Measurements from ENCODE around the gene PCDHGA2. TPM values are rescaled to one million over a fixed set of nuclear protein-coding genes. Genes with fewer than 3 reads are reported as not detected.
A peak's percentile ranks its signal among the peaks of the same experiment; 100 is the strongest.
"Not testable (repeated sequence)": the region's sequence is repeated elsewhere in the genome, so short reads cannot be mapped to it uniquely, and the experiment has no call there.

The PCDHGA2 gene
- total RNA-seq, 1 donor from 2014 or later, result 0.79 TPM

DNA sequence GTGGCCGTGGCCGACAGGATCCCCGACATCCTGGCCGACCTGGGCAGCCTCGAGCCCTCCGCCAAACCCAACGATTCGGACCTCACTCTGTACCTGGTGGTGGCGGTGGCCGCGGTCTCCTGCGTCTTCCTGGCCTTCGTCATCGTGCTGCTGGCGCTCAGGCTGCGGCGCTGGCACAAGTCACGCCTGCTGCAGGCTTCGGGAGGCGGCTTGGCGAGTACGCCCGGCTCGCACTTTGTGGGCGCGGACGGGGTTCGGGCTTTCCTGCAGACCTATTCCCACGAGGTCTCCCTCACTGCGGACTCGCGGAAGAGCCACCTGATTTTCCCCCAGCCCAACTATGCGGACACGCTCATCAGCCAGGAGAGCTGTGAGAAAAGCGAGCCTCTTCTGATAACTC, 7.5 kb downstream of the PCDHGA2 start:
- not testable (repeated sequence) for DNase-seq (ENCODE audit: low read depth in 2 of 2)

DNA sequence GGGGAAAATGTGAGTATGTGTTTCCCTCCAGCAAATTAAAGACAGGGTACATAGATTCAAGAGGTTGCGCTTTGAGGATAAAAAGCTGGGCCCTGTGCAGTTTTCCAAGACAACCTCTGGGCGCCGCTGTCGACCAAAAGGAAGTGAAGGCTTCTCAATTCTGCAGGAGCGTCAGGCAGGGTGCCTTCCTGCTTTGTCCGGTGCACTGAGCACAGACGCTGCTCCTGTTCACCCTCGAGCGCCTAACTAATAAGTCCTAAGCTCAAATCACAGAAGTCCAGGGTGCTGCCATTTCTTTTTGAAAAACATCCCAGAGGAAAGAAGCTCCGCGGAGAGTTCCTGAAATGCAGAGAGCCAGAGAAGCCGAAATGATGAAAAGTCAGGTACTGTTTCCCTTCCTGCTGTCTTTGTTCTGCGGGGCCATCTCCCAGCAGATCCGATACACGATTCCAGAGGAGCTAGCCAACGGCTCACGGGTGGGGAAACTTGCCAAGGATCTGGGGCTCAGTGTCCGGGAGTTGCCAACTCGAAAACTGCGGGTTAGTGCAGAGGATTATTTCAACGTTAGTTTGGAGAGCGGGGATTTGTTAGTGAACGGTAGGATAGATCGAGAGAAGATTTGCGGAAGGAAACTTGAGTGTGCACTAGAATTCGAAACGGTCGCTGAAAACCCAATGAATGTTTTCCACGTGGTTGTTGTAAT, 11.5 kb downstream of the PCDHGA2 start, which contains the start of gene PCDHGB1:
Gene PCDHGB1 (plus strand): TSS at position 183 of the 703 bp plus-strand sequence. CDS start 162 bp downstream, at position 345.
- DNase-seq (ENCODE audit: low read depth in 2 of 2), result peak; percentile 22 to 59

- DNase-seq (ENCODE audit: low read depth in 2 of 2), result no peak
These were observed 13.0 kb downstream of the PCDHGA2 start for GRCh38 chr5:141351591-141351990.

GRCh38 chr5:141354900-141355469, 16.4 kb downstream of the PCDHGA2 start, which contains the start of gene PCDHGA4:
Gene PCDHGA4 (plus strand): TSS chr5:141355021. CDS start chr5:141355108, 87 bp downstream.
- peak; percentile 26 to 32 for DNase-seq (ENCODE audit: low read depth in 2 of 2)

- no peak for DNase-seq (ENCODE audit: low read depth in 2 of 2)
These were observed 17.1 kb downstream of the PCDHGA2 start for GRCh38 chr5:141355641-141356040.

DNA sequence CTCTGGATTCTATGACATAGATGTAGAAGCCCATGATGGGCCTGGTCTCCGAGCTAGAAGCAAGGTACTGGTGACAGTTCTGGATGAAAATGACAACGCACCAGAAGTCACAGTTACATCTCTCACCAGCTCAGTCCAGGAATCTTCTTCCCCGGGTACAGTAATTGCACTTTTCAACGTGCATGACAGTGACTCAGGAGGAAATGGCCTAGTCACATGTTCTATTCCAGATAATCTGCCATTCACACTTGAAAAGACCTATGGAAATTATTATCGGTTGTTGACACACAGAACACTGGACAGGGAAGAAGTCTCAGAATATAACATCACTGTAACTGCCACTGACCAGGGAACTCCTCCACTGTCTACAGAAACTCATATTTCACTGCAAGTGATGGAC, 17.6 kb downstream of the PCDHGA2 start:
- DNase-seq (ENCODE audit: low read depth in 2 of 2), result no peak

GRCh38 chr5:141356950-141357349, 18.4 kb downstream of the PCDHGA2 start:
- DNase-seq (ENCODE audit: low read depth in 2 of 2), result no peak

DNA sequence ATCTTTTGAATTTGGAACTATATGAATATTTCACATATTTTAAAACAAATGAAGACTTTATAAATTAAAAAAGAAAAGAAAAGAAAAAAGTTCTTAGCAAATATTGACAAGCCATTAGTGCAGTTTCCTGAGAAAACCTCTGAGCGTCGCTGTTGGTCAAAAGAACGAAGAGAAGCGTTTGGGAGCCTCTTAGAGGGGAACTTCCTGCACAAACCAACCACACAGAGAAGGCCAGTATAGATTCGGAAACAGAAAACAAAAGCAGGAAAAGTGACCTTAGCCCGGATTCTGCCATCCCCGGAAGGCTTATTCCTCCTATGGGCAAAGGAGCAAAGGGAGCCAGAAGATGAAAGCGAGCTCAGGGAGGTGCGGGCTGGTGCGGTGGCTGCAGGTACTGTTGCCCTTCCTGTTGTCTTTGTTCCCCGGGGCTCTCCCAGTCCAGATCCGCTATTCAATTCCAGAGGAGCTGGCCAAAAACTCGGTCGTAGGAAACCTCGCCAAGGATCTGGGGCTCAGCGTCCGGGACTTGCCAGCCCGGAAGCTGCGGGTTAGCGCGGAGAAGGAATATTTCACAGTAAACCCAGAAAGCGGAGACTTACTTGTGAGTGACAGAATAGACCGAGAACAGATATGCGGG, 21.3 kb downstream of the PCDHGA2 start, which contains the start of gene PCDHGB2:
Gene PCDHGB2 (plus strand): TSS at position 205 of the 637 bp plus-strand sequence. CDS start 142 bp downstream, at position 347.
- DNase-seq (ENCODE audit: low read depth in 2 of 2), result peak; percentile 41 to 63

- DNase-seq (ENCODE audit: low read depth in 2 of 2), result no peak
These were observed 22.1 kb downstream of the PCDHGA2 start for GRCh38 chr5:141360685-141361084.

GRCh38 chr5:141362719-141363118, 24.2 kb downstream of the PCDHGA2 start:
- no peak for DNase-seq (ENCODE audit: low read depth in 2 of 2)

GRCh38 chr5:141363952-141364660, 25.5 kb downstream of the PCDHGA2 start, which contains the start of gene PCDHGA5:
Gene PCDHGA5 (plus strand): TSS chr5:141364162. CDS start chr5:141364331, 169 bp downstream.
- no peak for DNase-seq (ENCODE audit: low read depth in 2 of 2)

- no peak for DNase-seq (ENCODE audit: low read depth in 2 of 2)
These were observed 27.7 kb downstream of the PCDHGA2 start for GRCh38 chr5:141366016-141366896.

DNA sequence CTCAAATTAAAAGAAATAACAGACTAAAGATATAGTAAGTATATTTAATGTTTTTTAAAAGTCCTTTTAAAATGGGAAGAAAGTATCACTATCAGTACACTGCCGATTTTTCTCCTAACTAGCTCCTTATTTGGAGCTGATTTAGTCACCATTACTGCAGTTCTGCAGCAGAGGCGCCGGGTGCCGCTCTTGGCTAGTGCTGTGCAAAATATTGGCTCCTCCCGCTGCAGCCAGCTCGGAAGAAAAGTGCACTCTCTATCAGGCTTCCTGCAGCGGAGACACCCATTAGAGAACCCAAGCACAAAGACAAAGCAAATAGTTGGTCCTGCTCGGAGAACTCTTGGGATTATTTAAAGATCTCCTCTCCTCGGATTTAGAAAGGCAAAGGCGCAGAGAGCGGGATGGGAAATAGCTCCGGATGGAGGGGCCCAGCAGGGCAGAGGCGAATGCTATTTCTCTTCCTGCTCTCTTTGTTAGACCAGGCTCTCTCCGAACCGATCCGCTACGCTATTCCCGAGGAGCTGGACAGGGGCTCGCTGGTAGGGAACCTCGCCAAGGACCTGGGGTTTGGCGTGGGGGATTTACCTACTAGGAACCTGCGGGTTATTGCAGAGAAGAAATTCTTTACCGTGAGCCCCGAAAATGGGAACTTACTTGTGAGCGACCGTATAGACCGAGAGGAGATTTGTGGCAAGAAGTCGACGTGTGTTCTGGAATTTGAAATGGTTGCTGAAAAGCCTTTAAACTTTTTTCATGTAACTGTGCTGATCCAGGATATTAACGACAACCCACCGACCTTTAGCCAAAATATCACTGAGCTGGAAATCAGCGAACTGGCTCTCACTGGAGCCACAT, 31.7 kb downstream of the PCDHGA2 start, which contains the start of gene PCDHGB3:
Gene PCDHGB3 (plus strand): TSS at position 249 of the 855 bp plus-strand sequence. CDS start 153 bp downstream, at position 402.
- DNase-seq (ENCODE audit: low read depth in 2 of 2), result peak; percentile 59 to 84

GRCh38 chr5:141371572-141372475, 33.3 kb downstream of the PCDHGA2 start:
- DNase-seq (ENCODE audit: low read depth in 2 of 2), result no peak

DNA sequence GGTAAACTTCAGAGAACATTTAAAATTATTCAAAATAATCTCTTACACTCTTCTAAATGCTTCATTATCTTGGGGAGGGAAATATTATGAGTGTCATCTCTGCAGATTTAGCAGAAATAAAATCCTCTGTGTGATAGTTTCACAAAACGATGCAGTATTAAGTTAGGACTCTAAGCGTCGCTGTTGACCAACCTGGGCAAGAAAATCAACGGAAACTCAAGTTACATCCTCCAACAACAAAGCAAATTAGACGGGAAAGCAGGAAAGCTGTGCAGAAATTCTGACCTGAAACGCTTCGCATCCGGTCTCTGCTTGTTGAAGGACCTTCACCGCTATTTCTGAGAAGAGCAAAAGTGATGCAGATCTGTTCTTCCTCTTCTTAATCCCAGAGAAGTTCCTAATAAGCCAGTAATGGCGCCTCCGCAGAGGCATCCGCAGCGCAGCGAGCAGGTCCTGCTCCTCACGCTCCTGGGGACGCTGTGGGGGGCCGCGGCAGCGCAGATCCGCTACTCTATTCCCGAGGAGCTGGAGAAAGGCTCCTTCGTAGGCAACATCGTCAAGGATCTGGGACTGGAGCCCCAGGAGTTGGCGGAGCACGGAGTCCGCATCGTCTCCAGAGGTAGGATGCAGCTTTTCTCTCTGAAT, 35.2 kb downstream of the PCDHGA2 start, which contains the start of gene PCDHGA6:
Gene PCDHGA6 (plus strand): TSS at position 219 of the 645 bp plus-strand sequence. CDS start 193 bp downstream, at position 412.
- peak; percentile 44 to 49 for DNase-seq (ENCODE audit: low read depth in 2 of 2)

DNA sequence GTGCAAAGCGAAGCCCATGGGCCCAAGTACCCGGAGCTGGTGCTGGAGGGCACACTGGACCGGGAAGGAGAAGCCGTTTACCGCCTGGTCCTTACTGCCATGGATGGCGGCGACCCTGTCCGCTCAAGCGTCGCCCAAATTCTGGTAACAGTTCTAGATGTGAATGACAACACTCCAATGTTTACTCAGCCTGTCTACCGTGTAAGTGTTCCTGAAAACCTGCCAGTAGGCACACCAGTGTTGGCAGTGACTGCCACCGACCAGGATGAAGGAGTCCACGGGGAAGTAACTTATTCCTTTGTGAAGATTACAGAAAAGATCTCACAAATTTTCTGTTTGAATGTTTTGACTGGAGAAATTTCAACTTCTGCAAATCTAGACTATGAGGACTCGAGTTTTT, 36.1 kb downstream of the PCDHGA2 start:
- no peak for DNase-seq (ENCODE audit: low read depth in 2 of 2)

DNA sequence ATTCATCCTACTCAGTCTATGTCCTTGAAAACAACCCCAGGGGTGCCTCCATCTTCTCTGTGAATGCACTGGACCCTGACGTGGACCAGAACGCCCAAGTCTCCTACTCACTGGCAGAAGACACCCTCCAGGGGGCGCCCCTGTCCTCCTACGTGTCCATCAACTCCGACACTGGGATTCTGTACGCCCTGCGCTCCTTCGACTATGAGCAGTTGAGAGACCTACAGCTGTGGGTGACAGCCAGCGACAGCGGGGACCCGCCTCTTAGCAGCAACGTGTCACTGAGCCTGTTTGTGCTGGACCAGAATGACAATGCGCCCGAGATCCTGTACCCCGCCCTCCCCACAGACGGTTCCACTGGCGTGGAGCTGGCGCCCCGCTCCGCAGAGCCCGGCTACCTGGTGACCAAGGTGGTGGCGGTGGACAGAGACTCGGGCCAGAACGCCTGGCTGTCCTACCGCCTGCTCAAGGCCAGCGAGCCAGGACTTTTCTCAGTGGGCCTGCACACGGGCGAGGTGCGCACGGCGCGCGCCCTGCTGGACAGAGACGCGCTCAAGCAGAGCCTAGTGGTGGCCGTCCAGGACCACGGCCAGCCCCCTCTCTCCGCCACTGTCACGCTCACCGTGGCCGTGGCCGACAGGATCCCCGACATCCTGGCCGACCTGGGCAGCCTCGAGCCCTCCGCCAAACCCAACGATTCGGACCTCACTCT, 37.0 kb downstream of the PCDHGA2 start:
- DNase-seq (ENCODE audit: low read depth in 2 of 2), result not testable (repeated sequence)
